Body of pancreas (tissue), 4 donors: ENCODE measurements around the gene PKP2. TPM values are rescaled to one million over a fixed set of nuclear protein-coding genes. Genes with fewer than 3 reads are reported as not detected.

Experiments used
- ATAC-seq: fragments of 150-250 bp; one replicate; pipeline ENCODE4 v1.9.1; 2016
- DNase-seq, 4 donors: peaks; one replicate each; pipeline ENCODE4 v3.0.0-alpha.2; 2019
- H3K27ac ChIP-seq, 4 donors: fragments of 200-600 bp; sonication (generic); 1 replicate in 3 of 4; 2 replicates in 1 of 4; pipeline versions ENCODE4 v1.5.1 to v1.6.1; 2016 to 2019; ENCODE audit warnings: mild to moderate bottlenecking in 1 of 4, mixed read lengths in 1 of 4, moderate library complexity in 1 of 4
- H3K27me3 ChIP-seq, 2 donors: fragments of 200-600 bp; sonication (generic); one replicate each; pipeline ENCODE4 v1.6.0; 2016; ENCODE audit warnings: mild to moderate bottlenecking in 1 of 2
- H3K36me3 ChIP-seq, 2 donors: fragments of 200-600 bp; sonication (generic); replicated peaks in 1 of 2; 2 replicates each; pipeline ENCODE4 v1.5.1; 2016; ENCODE audit warnings: low read depth in 2 of 2; ENCODE audit not compliant: insufficient read depth in 1 of 2
- H3K4me1 ChIP-seq: fragments of 200-600 bp; sonication (generic); one replicate; pipeline ENCODE4 v1.6.0; 2016
- H3K4me3 ChIP-seq, 2 donors: fragments of 200-600 bp; sonication (generic); 1 replicate in 1 of 2; 2 replicates in 1 of 2; pipeline ENCODE4 v1.5.1; 2016 to 2019
- H3K9me3 ChIP-seq, 3 donors: fragments of 200-600 bp; sonication (generic); 1 replicate in 2 of 3; 2 replicates in 1 of 3; pipeline ENCODE4 v1.5.1; 2016
- POLR2A ChIP-seq, 3 donors: fragments of 450-650 bp; IDR thresholded peaks; one replicate each; pipeline ENCODE4 v1.6.1; 2016; ENCODE audit warnings: antibody characterized with exemption in 3 of 3, mild to moderate bottlenecking in 2 of 3
- WGBS, 2 donors: methylation state at CpG; one replicate each; pipeline ENCODE4 v1.1.5; 2017; 5-methylcytosine and 5-hydroxymethylcytosine counted together
- intact Hi-C: fragments of 100-400 bp; cut with DNase I; formaldehyde crosslinking; loops from one replicate; pipeline ENCODE4 v1.15.1; 2023
- total RNA-seq, 2 donors: library from RNA; depleted of rRNA; stranded (reverse); fragments of >200 nt; gene quantifications; one replicate each; pipeline ENCODE4 v1.1.0, GENCODE V29; 2016
- TF ChIP-seq, protein P1 (sequence below), 7 experiments: fragments of 450-650 bp in 4 of 7; fragments of 200-600 bp in 3 of 7; sonication (generic) in 3 of 7; IDR thresholded peaks; one replicate each; pipeline ENCODE4 v1.5.1; 2016 to 2019; ENCODE audit warnings: antibody characterized with exemption in 7 of 7

PKP2 gene
- total RNA-seq, 2 donors from 2014 or later: 6.9 to 31.9 TPM

DNA sequence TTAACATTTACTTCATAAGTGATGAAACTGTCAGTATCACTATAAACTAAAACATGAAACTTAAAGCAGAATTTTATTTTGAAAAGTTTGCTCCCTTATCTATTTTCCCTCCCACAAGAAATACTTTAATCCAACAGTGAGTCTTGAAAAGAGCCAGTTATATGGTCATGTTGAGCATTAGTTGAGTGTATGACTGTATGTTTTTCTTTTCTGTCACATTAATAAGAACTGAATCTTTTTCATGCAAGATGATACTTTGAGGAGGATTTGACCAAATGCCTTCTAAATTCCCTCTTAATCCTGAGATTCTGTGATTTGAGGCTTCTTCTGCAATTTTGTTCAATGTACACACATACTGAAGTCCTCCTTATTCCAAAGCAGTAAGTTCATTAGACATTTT, 107.1 kb downstream of the PKP2 start:
- Histone ChIP-seq H3K4me3 (no peak overlapping the region), H3K9me3 (no peaks in the 10 kb centered on the region), H3K27ac (no peak overlapping the region), H3K27me3 (no peaks in the 10 kb centered on the region), H3K36me3 (peaks cover 0 to 3% of the 10 kb centered on the region in 2 donors), H3K4me1 (no peaks in the 10 kb centered on the region)
- TF ChIP-seq, protein P1, sequence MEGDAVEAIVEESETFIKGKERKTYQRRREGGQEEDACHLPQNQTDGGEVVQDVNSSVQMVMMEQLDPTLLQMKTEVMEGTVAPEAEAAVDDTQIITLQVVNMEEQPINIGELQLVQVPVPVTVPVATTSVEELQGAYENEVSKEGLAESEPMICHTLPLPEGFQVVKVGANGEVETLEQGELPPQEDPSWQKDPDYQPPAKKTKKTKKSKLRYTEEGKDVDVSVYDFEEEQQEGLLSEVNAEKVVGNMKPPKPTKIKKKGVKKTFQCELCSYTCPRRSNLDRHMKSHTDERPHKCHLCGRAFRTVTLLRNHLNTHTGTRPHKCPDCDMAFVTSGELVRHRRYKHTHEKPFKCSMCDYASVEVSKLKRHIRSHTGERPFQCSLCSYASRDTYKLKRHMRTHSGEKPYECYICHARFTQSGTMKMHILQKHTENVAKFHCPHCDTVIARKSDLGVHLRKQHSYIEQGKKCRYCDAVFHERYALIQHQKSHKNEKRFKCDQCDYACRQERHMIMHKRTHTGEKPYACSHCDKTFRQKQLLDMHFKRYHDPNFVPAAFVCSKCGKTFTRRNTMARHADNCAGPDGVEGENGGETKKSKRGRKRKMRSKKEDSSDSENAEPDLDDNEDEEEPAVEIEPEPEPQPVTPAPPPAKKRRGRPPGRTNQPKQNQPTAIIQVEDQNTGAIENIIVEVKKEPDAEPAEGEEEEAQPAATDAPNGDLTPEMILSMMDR (IDR thresholded peaks at IDR 0.05): no peak
- TF ChIP-seq POLR2A (IDR thresholded peaks at IDR 0.05): no peak
- intact Hi-C loops: no loop called here
- no peak for DNase-seq
- no peak for ATAC-seq

DNA sequence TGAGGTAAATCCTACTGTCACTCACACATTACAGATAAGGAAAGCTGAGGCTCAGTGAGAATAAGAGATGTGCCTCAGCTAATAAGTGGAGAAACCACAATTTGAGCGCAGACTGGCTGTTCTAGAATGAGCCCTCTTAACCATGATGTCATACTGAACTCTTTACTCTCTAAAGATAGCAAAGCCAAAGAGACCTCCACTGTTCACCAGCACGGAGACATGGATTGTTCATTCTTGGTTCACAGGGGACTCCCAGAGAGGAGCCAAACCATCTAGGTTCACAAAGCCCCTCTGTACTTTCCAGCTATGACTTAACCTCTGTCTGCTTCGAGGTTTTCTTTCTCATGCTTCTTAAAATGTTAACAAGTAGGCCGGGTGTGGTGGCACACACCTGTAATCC, 108.2 kb downstream of the PKP2 start:
- no peaks in the 10 kb centered on the region for H3K4me1 ChIP-seq
- no peaks in the 10 kb centered on the region for H3K9me3 ChIP-seq
- WGBS, 2 donors: 75 to 77% methylated on average over 4 of the region's 4 CpGs
- no peaks in the 10 kb centered on the region for H3K27me3 ChIP-seq
- ATAC-seq: no peak
- no peak overlapping the region for H3K4me3 ChIP-seq
- peaks cover 0 to 3% of the 10 kb centered on the region in 2 donors for H3K36me3 ChIP-seq
- H3K27ac ChIP-seq: no peak overlapping the region
- intact Hi-C loops: no loop called here
- DNase-seq: no peak
- TF ChIP-seq POLR2A (IDR thresholded peaks at IDR 0.05): no peak
- TF ChIP-seq, protein P1 (IDR thresholded peaks at IDR 0.05): no peak

DNA sequence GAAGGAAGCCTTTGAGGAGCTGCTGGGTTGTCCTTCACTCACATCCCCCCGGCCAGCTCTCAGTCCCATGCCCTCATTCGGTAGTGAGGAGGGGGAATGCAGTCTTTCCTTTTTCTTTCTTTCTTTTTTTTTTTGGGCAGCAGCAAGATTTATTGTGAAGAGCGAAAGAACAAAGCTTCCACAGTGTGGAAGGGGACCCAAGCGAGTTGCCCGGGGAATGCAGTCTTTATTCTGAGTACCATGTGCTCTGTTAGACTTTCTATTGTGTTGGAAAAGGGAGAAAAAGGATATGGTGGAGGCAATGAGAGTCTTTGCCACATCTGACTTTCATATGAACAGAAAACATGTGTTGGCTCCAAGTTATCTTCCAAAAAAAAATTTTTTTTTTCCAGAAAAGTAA, 111.0 kb downstream of the PKP2 start:
- Histone ChIP-seq H3K9me3 (no peaks in the 10 kb centered on the region), H3K27ac (no peak overlapping the region), H3K4me1 (no peaks in the 10 kb centered on the region), H3K27me3 (no peaks in the 10 kb centered on the region), H3K36me3 (no peaks in the 10 kb centered on the region), H3K4me3 (no peak overlapping the region)
- no peak for TF ChIP-seq POLR2A (IDR thresholded peaks at IDR 0.05)
- TF ChIP-seq, protein P1 (IDR thresholded peaks at IDR 0.05): no peak
- WGBS, 2 donors: 85 to 96% methylated on average over 5 of the region's 5 CpGs
- DNase-seq (no peak), ATAC-seq (no peak)
- intact Hi-C loops: no loop called here

DNA sequence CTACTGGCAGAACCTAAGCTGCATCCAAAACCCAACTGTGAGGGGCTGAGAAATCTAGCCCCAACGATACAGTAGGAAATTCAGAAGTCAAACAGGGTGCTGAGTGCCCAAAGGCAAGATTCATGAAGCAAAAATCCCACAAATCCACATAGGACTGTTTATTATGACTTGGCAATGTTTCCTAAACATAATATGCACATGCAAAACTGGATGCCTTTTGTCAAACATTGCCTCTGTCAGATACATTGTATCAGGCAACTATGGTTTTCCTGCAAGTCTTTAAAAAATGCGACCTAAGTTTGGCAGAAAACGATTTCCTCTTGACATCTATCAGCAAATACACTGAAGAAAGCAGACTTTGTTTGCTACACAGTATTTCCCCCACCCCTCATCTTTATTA, 113.5 kb downstream of the PKP2 start:
- no peak for ATAC-seq
- Histone ChIP-seq H3K36me3 (no peaks in the 10 kb centered on the region), H3K4me3 (no peak overlapping the region), H3K4me1 (no peaks in the 10 kb centered on the region), H3K27ac (no peak overlapping the region), H3K9me3 (no peaks in the 10 kb centered on the region), H3K27me3 (no peaks in the 10 kb centered on the region)
- DNase-seq: no peak
- no peak for TF ChIP-seq POLR2A (IDR thresholded peaks at IDR 0.05)
- TF ChIP-seq, protein P1 (IDR thresholded peaks at IDR 0.05): no peak
- 48 to 59% methylated on average over 3 of the region's 3 CpGs for WGBS, 2 donors
- intact Hi-C loops: no loop called here

DNA sequence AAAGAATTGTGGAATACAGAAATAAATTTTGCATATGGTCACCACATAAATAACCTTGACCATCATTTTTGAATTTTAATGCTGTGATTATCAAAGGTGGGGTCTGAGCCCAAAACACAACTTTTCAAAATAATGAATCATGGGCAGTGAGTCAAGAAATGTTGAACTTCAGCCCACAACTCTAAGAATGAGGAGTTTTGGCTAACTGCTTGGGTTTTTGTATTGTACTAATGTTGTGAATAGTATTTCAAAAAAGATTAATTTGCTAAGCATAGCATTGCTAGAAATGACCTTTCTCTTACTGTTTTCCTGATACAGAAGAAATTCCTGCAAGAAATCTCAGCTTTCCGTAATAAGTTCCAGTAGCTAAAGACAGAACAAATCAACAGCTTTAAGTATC, 116.5 kb downstream of the PKP2 start:
- DNase-seq (no peak), ATAC-seq (no peak)
- Histone ChIP-seq H3K27ac (no peak overlapping the region), H3K4me1 (no peaks in the 10 kb centered on the region), H3K27me3 (no peaks in the 10 kb centered on the region), H3K4me3 (no peak overlapping the region), H3K9me3 (no peaks in the 10 kb centered on the region), H3K36me3 (no peaks in the 10 kb centered on the region)
- TF ChIP-seq, protein P1 (IDR thresholded peaks at IDR 0.05): no peak
- TF ChIP-seq POLR2A (IDR thresholded peaks at IDR 0.05): no peak
- intact Hi-C loops: no loop called here
- 62 to 71% methylated on average over 1 of the region's 1 CpG for WGBS, 2 donors
